Cardiac septum (tissue), 1 donor: ENCODE data around the gene MAP3K5. TPM values are rescaled to one million over a fixed set of nuclear protein-coding genes. Genes with fewer than 3 reads are reported as not detected.
A peak's percentile ranks its signal among the peaks of the same experiment; 100 is the strongest.

Experiments
- DNase-seq: peaks from one replicate; pipeline ENCODE4 v3.0.0-alpha.2; 2020; ENCODE audit warnings: low spot score
- intact Hi-C: fragments of 100-400 bp; cut with DNase I; formaldehyde crosslinking; loops from one replicate; pipeline ENCODE4 v1.14.0; 2022
- total RNA-seq: library from RNA; stranded (reverse); fragmentation: NEBNext Ultra II Directional; extraction: Animal tissue kit (Norgen Biotek cat#: 25700); gene quantifications from one replicate; pipeline ENCODE4 v1.2.1, GENCODE V29; 2021
- donor health status: DM: no; HTN: no; CAD: no.

The MAP3K5 gene
- total RNA-seq, 1 donor from 2014 or later: 17.6 TPM

- intact Hi-C loops: no loop called here
- DNase-seq: no peak
Observed at GRCh38 chr6:136662347-136663237, 129.7 kb downstream of the MAP3K5 start.

GRCh38 chr6:136660727-136661126, 131.6 kb downstream of the MAP3K5 start:
- intact Hi-C loops: no loop called here

GRCh38 chr6:136659991-136660499, 132.2 kb downstream of the MAP3K5 start:
- no peak for DNase-seq

More at GRCh38 chr6:136660727-136661126, 131.6 kb downstream of the MAP3K5 start:
- DNase-seq: no peak

GRCh38 chr6:136658711-136659110, 133.6 kb downstream of the MAP3K5 start:
- intact Hi-C loops: no loop called here
- no peak for DNase-seq

More at GRCh38 chr6:136659991-136660499, 132.2 kb downstream of the MAP3K5 start:
- intact Hi-C loops: no loop called here

GRCh38 chr6:136657666-136658065, 134.6 kb downstream of the MAP3K5 start:
- no peak for DNase-seq
- intact Hi-C loops: no loop called here

GRCh38 chr6:136656121-136656520, 136.2 kb downstream of the MAP3K5 start:
- no peak for DNase-seq
- intact Hi-C loops: no loop called here

- intact Hi-C loops: no loop called here
- DNase-seq: no peak
Observed at GRCh38 chr6:136655239-136656014, 136.8 kb downstream of the MAP3K5 start.

- intact Hi-C loops: no loop called here
- DNase-seq: no peak
Observed at GRCh38 chr6:136654086-136654485, 138.2 kb downstream of the MAP3K5 start.

- no peak for DNase-seq
- intact Hi-C loops: no loop called here
Observed at GRCh38 chr6:136652656-136653055, 139.6 kb downstream of the MAP3K5 start.

- intact Hi-C loops: no loop called here
Observed at GRCh38 chr6:136651982-136652381, 140.3 kb downstream of the MAP3K5 start.

GRCh38 chr6:136647363-136647852, 144.9 kb downstream of the MAP3K5 start:
- DNase-seq: no peak
- intact Hi-C loops: loop anchor here (5.0 kb wide), 1 partner anchor 70 kb away; no protein-coding TSS in a partner anchor

More at GRCh38 chr6:136651982-136652381, 140.3 kb downstream of the MAP3K5 start:
- no peak for DNase-seq

- no peak for DNase-seq
- intact Hi-C loops: loop anchor here (5.0 kb wide), 1 partner anchor 71 kb away; no protein-coding TSS in a partner anchor
Observed at GRCh38 chr6:136646377-136646776, 145.9 kb downstream of the MAP3K5 start.

GRCh38 chr6:136644597-136644952, 147.7 kb downstream of the MAP3K5 start:
- intact Hi-C loops: loop anchor here (1.0 kb wide), 1 partner anchor 149 kb away; no protein-coding TSS in a partner anchor
- DNase-seq: no peak

- intact Hi-C loops: loop anchor here (1.0 kb wide), 1 partner anchor 149 kb away; no protein-coding TSS in a partner anchor
- peak; percentile 90 for DNase-seq
Observed at GRCh38 chr6:136643850-136644596, 148.3 kb downstream of the MAP3K5 start.

- DNase-seq: no peak
- intact Hi-C loops: no loop called here
Observed at GRCh38 chr6:136641873-136642465, 150.3 kb downstream of the MAP3K5 start.

GRCh38 chr6:136641166-136641565, 151.1 kb downstream of the MAP3K5 start:
- no peak for DNase-seq
- intact Hi-C loops: no loop called here

GRCh38 chr6:136640132-136640915, 152.0 kb downstream of the MAP3K5 start:
- intact Hi-C loops: no loop called here
- no peak for DNase-seq

- DNase-seq: no peak
- intact Hi-C loops: no loop called here
Observed at GRCh38 chr6:136639702-136640101, 152.6 kb downstream of the MAP3K5 start.
